CD14-positive monocyte (primary cell): ENCODE data around the gene DCDC2B. TPM values are rescaled to one million over a fixed set of nuclear protein-coding genes. Genes with fewer than 3 reads are reported as not detected.

Experiments used
- DNase-seq, 3 donors: peaks; one replicate each; pipeline ENCODE4 v3.0.0-alpha.2; 2011 to 2022
- H2AFZ ChIP-seq: 2 replicates; pipeline ENCODE4 v1.6.0; 2012; ENCODE audit warnings: mild to moderate bottlenecking, low read depth, low read length, inconsistent platforms; ENCODE audit not compliant: insufficient read depth, poor library complexity, severe bottlenecking
- H3K27ac ChIP-seq, 2 donors: 1 replicate in 1 of 2; 2 replicates in 1 of 2; pipeline ENCODE4 v1.5.1; 2012 to 2013; ENCODE audit warnings: low read length in 2 of 2, control low read depth in 1 of 2, inconsistent platforms in 1 of 2, low read depth in 1 of 2, mild to moderate bottlenecking in 1 of 2
- H3K27me3 ChIP-seq, 2 donors: one replicate each; pipeline versions ENCODE4 v1.6.0 to v1.6.1; 2011 to 2013; ENCODE audit warnings: low read length in 2 of 2; ENCODE audit not compliant: control insufficient read depth in 2 of 2, insufficient read depth in 2 of 2
- H3K36me3 ChIP-seq, 2 donors: replicated peaks in 1 of 2; 1 replicate in 1 of 2; 2 replicates in 1 of 2; pipeline versions ENCODE4 v1.5.1 to v1.6.1; 2012 to 2013; ENCODE audit warnings: low read length in 2 of 2, control low read depth in 1 of 2, inconsistent platforms in 1 of 2, mild to moderate bottlenecking in 1 of 2; ENCODE audit not compliant: insufficient read depth in 2 of 2, control insufficient read depth in 1 of 2
- H3K4me1 ChIP-seq, 2 donors: 1 replicate in 1 of 2; 2 replicates in 1 of 2; pipeline versions ENCODE4 v1.5.1 to v1.6.1; 2012 to 2013; ENCODE audit warnings: low read length in 2 of 2, control low read depth in 1 of 2, inconsistent platforms in 1 of 2, mild to moderate bottlenecking in 1 of 2, moderate library complexity in 1 of 2; ENCODE audit not compliant: insufficient read depth in 2 of 2, control insufficient read depth in 1 of 2
- H3K4me2 ChIP-seq: replicated peaks from 2 replicates; pipeline ENCODE3; 2012; ENCODE audit warnings: low read length, moderate library complexity, mild to moderate bottlenecking; ENCODE audit not compliant: poor library complexity, severe bottlenecking; ENCODE audit errors: extremely low read depth
- H3K4me3 ChIP-seq, 3 experiments: fragments of 200-600 bp in 1 of 3; sonication (generic) in 1 of 3; replicated peaks in 1 of 3; 1 replicate in 2 of 3; 2 replicates in 1 of 3; pipeline ENCODE4 v1.5.1; 2011 to 2013; ENCODE audit warnings: low read length in 3 of 3, mild to moderate bottlenecking in 3 of 3, control low read depth in 2 of 3, low read depth in 2 of 3, inconsistent platforms in 1 of 3, moderate library complexity in 1 of 3
- H3K79me2 ChIP-seq: 2 replicates; pipeline ENCODE4 v1.6.0; 2012; ENCODE audit warnings: mild to moderate bottlenecking, control low read depth, inconsistent platforms, low read length, moderate library complexity; ENCODE audit not compliant: insufficient read depth
- H3K9ac ChIP-seq: 2 replicates; pipeline ENCODE4 v1.6.0; 2017; ENCODE audit warnings: low read length, mild to moderate bottlenecking; ENCODE audit not compliant: insufficient read depth, poor library complexity, severe bottlenecking
- H3K9me3 ChIP-seq, 2 donors: replicated peaks in 1 of 2; 1 replicate in 1 of 2; 2 replicates in 1 of 2; pipeline versions ENCODE4 v1.5.1 to v1.6.1; 2012 to 2013; ENCODE audit warnings: low read length in 2 of 2, control low read depth in 1 of 2; ENCODE audit not compliant: control insufficient read depth in 1 of 2, insufficient read depth in 1 of 2
- H4K20me1 ChIP-seq: 2 replicates; pipeline ENCODE4 v1.6.0; 2012; ENCODE audit warnings: mild to moderate bottlenecking, low read length, control low read depth, moderate library complexity; ENCODE audit not compliant: insufficient read depth
- H3K27ac Mint-ChIP-seq, 7 donors: one replicate each; pipeline ENCODE4 v1.8.0; 2020; ENCODE audit warnings: mild to moderate bottlenecking in 7 of 7, mixed read lengths in 7 of 7, moderate library complexity in 6 of 7, inconsistent platforms in 2 of 7
- H3K27me3 Mint-ChIP-seq, 3 donors: one replicate each; pipeline ENCODE4 v1.8.0; 2021 to 2022; ENCODE audit warnings: low read depth in 3 of 3, mild to moderate bottlenecking in 3 of 3, mixed read lengths in 3 of 3, moderate library complexity in 3 of 3, inconsistent platforms in 1 of 3
- H3K36me3 Mint-ChIP-seq, 2 donors: one replicate each; pipeline ENCODE4 v1.8.0; 2020; ENCODE audit warnings: mixed read lengths in 2 of 2, inconsistent platforms in 1 of 2, mild to moderate bottlenecking in 1 of 2
- H3K4me1 Mint-ChIP-seq: one replicate; pipeline ENCODE4 v1.8.0; 2020; ENCODE audit warnings: mild to moderate bottlenecking, mixed read lengths
- H3K4me3 Mint-ChIP-seq, 2 donors: one replicate each; pipeline ENCODE4 v1.8.0; 2020; ENCODE audit warnings: mild to moderate bottlenecking in 2 of 2, mixed read lengths in 2 of 2, moderate library complexity in 1 of 2
- H3K9me3 Mint-ChIP-seq, 7 donors: one replicate each; pipeline ENCODE4 v1.8.0; 2020 to 2022; ENCODE audit warnings: mixed read lengths in 7 of 7, mild to moderate bottlenecking in 6 of 7, moderate library complexity in 6 of 7, inconsistent platforms in 2 of 7
- WGBS: methylation state at CpG from one replicate; pipeline ENCODE4 v1.1.5; 2013; ENCODE audit warnings: missing lambda C conversion rate; ENCODE audit not compliant: insufficient coverage; 5-methylcytosine and 5-hydroxymethylcytosine counted together
- intact Hi-C, 2 donors: fragments of 100-400 bp; cut with micrococcal nuclease; formaldehyde crosslinking; loops; one replicate each; pipeline versions ENCODE4 v1.15.0 to v1.15.1; 2023
- polyA plus RNA-seq, 3 donors: library from polyadenylated mRNA; depleted of rRNA in 1 of 3; unstranded in 2 of 3; stranded (reverse) in 1 of 3; fragments of 300-500 nt in 2 of 3; fragments of >200 nt in 1 of 3; fragmentation: Illumina TruSeq in 2 of 3; gene quantifications; 1 replicate in 2 of 3; 2 replicates in 1 of 3; pipeline ENCODE4 v1.2.3, GENCODE V29; 2012 to 2021
- TF ChIP-seq, protein P1 (sequence below): fragments of 200-600 bp; IDR thresholded peaks from one replicate; pipeline ENCODE4 v1.8.0; 2022; ENCODE audit warnings: antibody characterized with exemption, mild to moderate bottlenecking

The DCDC2B gene
- polyA plus RNA-seq, 3 donors = not detected

GRCh38 chr1:32186077-32186476 is 22.8 kb upstream of the DCDC2B start:
- H3K36me3 Mint-ChIP-seq = peaks cover 67 to 99% of the 10 kb centered on the region in 2 donors

DNA sequence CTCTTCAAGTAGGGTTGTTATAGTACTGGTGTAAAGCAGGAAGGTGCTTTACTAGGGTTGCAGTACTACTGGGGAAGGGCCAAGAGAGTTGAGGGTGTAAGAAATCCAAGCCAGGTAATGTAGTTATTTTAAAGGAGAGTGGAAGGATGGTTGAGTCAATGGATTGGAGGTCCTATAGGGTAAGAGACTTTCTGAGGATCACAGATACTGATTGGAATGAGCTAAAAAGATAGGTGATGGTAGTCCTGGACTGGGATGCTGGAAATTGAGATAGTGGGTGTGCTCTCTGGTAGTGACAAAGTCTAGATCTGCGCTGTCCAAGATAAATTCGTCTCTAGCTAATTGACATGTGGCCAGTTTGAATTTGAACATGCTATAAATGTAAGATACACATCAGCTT is 22.4 kb upstream of the DCDC2B start:
- Histone ChIP-seq H3K79me2 (peaks cover 59% of the 10 kb centered on the region), H3K9me3 (no peaks in the 10 kb centered on the region), H3K4me3 (no peak overlapping the region), H3K9ac (no peak overlapping the region), H3K27me3 (no peaks in the 10 kb centered on the region), H3K4me2 (no peak overlapping the region), H3K4me1 (peaks cover 1 to 6% of the 10 kb centered on the region in 2 donors), H2AFZ (no peak overlapping the region), H4K20me1 (peaks cover 45% of the 10 kb centered on the region), H3K36me3 (peaks cover 80 to 89% of the 10 kb centered on the region in 2 donors), H3K27ac (peak overlapping the region in 1 of 2 donors; percentile 48)
- intact Hi-C loops = loop anchor here in 1 of 2 donors (10.0 kb wide), 1 partner anchor 108 kb away; the partner anchor contains the start of gene HDAC1
- TF ChIP-seq, protein P1, sequence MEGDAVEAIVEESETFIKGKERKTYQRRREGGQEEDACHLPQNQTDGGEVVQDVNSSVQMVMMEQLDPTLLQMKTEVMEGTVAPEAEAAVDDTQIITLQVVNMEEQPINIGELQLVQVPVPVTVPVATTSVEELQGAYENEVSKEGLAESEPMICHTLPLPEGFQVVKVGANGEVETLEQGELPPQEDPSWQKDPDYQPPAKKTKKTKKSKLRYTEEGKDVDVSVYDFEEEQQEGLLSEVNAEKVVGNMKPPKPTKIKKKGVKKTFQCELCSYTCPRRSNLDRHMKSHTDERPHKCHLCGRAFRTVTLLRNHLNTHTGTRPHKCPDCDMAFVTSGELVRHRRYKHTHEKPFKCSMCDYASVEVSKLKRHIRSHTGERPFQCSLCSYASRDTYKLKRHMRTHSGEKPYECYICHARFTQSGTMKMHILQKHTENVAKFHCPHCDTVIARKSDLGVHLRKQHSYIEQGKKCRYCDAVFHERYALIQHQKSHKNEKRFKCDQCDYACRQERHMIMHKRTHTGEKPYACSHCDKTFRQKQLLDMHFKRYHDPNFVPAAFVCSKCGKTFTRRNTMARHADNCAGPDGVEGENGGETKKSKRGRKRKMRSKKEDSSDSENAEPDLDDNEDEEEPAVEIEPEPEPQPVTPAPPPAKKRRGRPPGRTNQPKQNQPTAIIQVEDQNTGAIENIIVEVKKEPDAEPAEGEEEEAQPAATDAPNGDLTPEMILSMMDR = no peak
- WGBS = 100% methylated on average over 2 of the region's 2 CpGs
- H3K27me3 Mint-ChIP-seq = peaks cover 0 to 2% (median 0%) of the 10 kb centered on the region in 3 donors
- DNase-seq = no peak
- peaks cover 22% of the 10 kb centered on the region for H3K4me1 Mint-ChIP-seq
- H3K4me3 Mint-ChIP-seq = no peak overlapping the region
- H3K36me3 Mint-ChIP-seq = peaks cover 67 to 99% of the 10 kb centered on the region in 2 donors
- peak overlapping the region in 3 of 7 donors; percentile 13 to 55 (median 49) for H3K27ac Mint-ChIP-seq
- no peaks in the 10 kb centered on the region for H3K9me3 Mint-ChIP-seq

More at GRCh38 chr1:32186077-32186476, 22.8 kb upstream of the DCDC2B start:
- Histone ChIP-seq H3K79me2 (peaks cover 63% of the 10 kb centered on the region), H4K20me1 (peaks cover 49% of the 10 kb centered on the region), H3K4me2 (no peak overlapping the region), H3K4me3 (no peak overlapping the region), H2AFZ (no peak overlapping the region), H3K36me3 (peaks cover 79 to 89% of the 10 kb centered on the region in 2 donors), H3K4me1 (peaks cover 6 to 10% of the 10 kb centered on the region in 2 donors), H3K27ac (peak overlapping the region in 1 of 2 donors; percentile 48), H3K9ac (no peak overlapping the region), H3K9me3 (no peaks in the 10 kb centered on the region), H3K27me3 (no peaks in the 10 kb centered on the region)
- 77% methylated on average over 2 of the region's 2 CpGs for WGBS
- Mint-ChIP-seq H3K27ac (peak overlapping the region in 4 of 7 donors; percentile 13 to 68 (median 52)), H3K4me3 (no peak overlapping the region), H3K27me3 (peaks cover 0 to 2% (median 0%) of the 10 kb centered on the region in 3 donors), H3K4me1 (peaks cover 27% of the 10 kb centered on the region), H3K9me3 (no peaks in the 10 kb centered on the region)
- intact Hi-C loops = loop anchor here in 1 of 2 donors (10.0 kb wide), 1 partner anchor 109 kb away; the partner anchor contains the start of gene HDAC1
- DNase-seq = no peak
- TF ChIP-seq, protein P1 = no peak
